ENCODE data around the gene CENPA. TPM values are rescaled to one million over a fixed set of nuclear protein-coding genes. Genes with fewer than 3 reads are reported as not detected.

Gene CENPA
- total RNA-seq, 6 donors from 2014 or later, result 0.44 to 8.4 (median 0.86) TPM; not detected in 1

DNA sequence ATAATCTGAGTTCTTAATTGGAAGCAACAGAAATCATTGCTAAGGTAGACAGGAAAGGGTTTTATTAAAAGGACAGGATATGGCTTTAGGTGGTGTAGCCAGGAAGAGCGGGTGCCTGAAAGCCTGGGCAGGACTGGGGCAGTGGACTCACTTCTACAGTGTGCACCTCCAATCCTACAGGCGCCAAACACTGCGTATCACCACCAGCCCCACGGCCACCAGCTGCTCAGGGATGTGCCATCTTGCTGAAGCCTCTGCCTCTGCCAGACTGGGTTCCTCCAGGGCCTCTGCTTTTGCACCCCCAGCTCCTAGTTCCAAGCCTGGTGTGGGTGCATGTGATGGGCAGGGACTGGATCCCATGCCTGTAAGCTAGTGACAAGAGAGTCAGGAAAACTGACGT lies 32.4 kb downstream of the CENPA start:
- 75 to 76% methylated on average over 5 of the region's 5 CpGs for WGBS, 2 donors
- TF ChIP-seq CTCF (IDR thresholded peaks at IDR 0.05) (no peak), POLR2A (IDR thresholded peaks at IDR 0.05) (no peak), EP300 (IDR thresholded peaks at IDR 0.05) (no peak), POLR2AphosphoS5 (IDR thresholded peaks at IDR 0.05) (no peak)
- Histone ChIP-seq H3K4me3 (no peak overlapping the region), H3K9me3 (no peaks in the 10 kb centered on the region), H3K27me3 (no peaks in the 10 kb centered on the region), H3K27ac (no peak overlapping the region), H3K36me3 (no peaks in the 10 kb centered on the region), H3K4me1 (no peaks in the 10 kb centered on the region)
- no peak for ATAC-seq (ENCODE audit: low FRiP score in 2 of 2)
- DNase-seq, result peak in 1 of 2 donors; percentile 21

DNA sequence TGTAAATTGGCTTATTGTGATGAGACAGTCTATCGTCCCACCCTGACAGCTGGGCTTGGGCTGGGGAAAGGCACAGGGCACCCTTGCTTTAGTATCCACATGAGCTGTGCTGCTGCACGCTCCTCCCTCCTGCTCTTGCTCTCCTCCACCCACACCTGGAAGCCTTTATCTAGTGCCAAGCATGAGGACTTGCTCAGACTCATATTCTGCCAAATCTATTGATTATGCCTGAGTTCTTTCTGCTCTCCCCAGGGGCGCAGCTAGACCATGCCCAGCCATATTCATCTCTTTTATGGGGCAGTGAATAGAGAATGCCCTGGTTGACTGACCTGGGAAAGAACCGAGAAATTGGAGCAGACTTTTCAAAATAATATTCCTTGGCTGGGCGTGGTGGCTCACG lies 33.1 kb downstream of the CENPA start:
- Histone ChIP-seq H3K36me3 (no peaks in the 10 kb centered on the region), H3K4me3 (no peak overlapping the region), H3K4me1 (no peaks in the 10 kb centered on the region), H3K27me3 (no peaks in the 10 kb centered on the region), H3K27ac (no peak overlapping the region), H3K9me3 (no peaks in the 10 kb centered on the region)
- WGBS, 2 donors, result 80 to 88% methylated on average over 6 of the region's 6 CpGs
- ATAC-seq (ENCODE audit: low FRiP score in 2 of 2) (no peak), DNase-seq (no peak)
- no peak for TF ChIP-seq POLR2AphosphoS5 (IDR thresholded peaks at IDR 0.05)
- no peak for TF ChIP-seq CTCF (IDR thresholded peaks at IDR 0.05)
- TF ChIP-seq POLR2A (IDR thresholded peaks at IDR 0.05), result no peak
- no peak for TF ChIP-seq EP300 (IDR thresholded peaks at IDR 0.05)

DNA sequence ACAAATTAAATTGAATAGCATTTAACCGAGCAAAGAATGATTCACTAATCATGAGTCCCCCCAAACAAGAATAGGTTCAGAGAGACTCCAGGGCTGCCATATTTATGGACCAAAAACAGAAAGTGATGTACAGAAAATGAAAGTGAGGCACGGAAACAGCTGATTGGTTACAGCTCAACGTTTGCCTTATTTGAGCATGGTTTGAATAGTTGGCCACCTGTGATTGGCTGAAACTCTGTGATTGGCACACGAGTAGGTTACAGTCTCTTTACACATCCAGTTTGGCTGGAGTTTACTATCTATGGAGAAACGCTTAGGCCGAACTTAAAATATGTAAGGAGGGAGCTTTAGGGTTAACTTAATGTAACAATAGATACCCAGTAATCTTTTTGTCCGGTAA lies 35.1 kb downstream of the CENPA start:
- Histone ChIP-seq H3K27ac (no peak overlapping the region), H3K4me3 (no peak overlapping the region), H3K4me1 (no peaks in the 10 kb centered on the region), H3K27me3 (no peaks in the 10 kb centered on the region), H3K36me3 (no peaks in the 10 kb centered on the region), H3K9me3 (no peaks in the 10 kb centered on the region)
- TF ChIP-seq POLR2A (IDR thresholded peaks at IDR 0.05) (no peak), EP300 (IDR thresholded peaks at IDR 0.05) (no peak), CTCF (IDR thresholded peaks at IDR 0.05) (no peak)
- ATAC-seq (ENCODE audit: low FRiP score in 2 of 2) (no peak), DNase-seq (no peak)
- 85 to 86% methylated on average over 7 of the region's 7 CpGs for WGBS, 2 donors

DNA sequence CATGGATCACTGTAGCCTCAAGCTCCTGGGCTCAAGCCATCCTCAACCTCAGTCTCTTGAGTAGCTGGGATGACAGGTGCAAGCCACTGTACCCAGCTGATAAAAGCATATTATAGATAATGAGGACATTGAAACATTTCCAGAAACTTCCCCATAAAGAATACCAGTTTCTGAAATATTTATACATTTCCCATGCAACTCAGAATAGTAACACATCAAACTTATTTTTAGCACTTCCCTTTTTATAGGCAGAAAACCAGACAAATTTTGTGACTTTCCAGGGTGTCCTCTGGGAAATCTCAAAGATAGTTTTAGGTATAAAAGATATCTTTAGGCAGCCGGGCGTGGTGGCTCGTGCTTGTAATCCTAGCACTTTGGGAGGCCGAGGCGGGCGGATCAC lies 37.0 kb downstream of the CENPA start:
- Histone ChIP-seq H3K4me1 (no peaks in the 10 kb centered on the region), H3K27ac (no peak overlapping the region), H3K27me3 (no peaks in the 10 kb centered on the region), H3K9me3 (no peaks in the 10 kb centered on the region), H3K4me3 (no peak overlapping the region), H3K36me3 (no peaks in the 10 kb centered on the region)
- WGBS, 2 donors, result 91 to 93% methylated on average over 6 of the region's 6 CpGs
- TF ChIP-seq POLR2A (IDR thresholded peaks at IDR 0.05), result no peak
- TF ChIP-seq CTCF (IDR thresholded peaks at IDR 0.05), result no peak
- no peak for TF ChIP-seq EP300 (IDR thresholded peaks at IDR 0.05)
- TF ChIP-seq POLR2AphosphoS5 (IDR thresholded peaks at IDR 0.05), result no peak
- ATAC-seq (ENCODE audit: low FRiP score in 2 of 2) (no peak), DNase-seq (no peak)

- no peak overlapping the region for H3K27ac ChIP-seq
- TF ChIP-seq EP300 (IDR thresholded peaks at IDR 0.05) (no peak), POLR2AphosphoS5 (IDR thresholded peaks at IDR 0.05) (no peak), CTCF (IDR thresholded peaks at IDR 0.05) (no peak), POLR2A (IDR thresholded peaks at IDR 0.05) (no peak)
- 50 to 51% methylated on average over 6 of the region's 6 CpGs for WGBS, 2 donors
- H3K4me3 ChIP-seq, result no peak overlapping the region
- H3K9me3 ChIP-seq, result no peaks in the 10 kb centered on the region
- no peaks in the 10 kb centered on the region for H3K27me3 ChIP-seq
- no peaks in the 10 kb centered on the region for H3K4me1 ChIP-seq
- ATAC-seq (ENCODE audit: low FRiP score in 2 of 2) (no peak), DNase-seq (no peak)
- no peaks in the 10 kb centered on the region for H3K36me3 ChIP-seq
Observed at GRCh38 chr2:26838121-26838906, 52.5 kb downstream of the CENPA start.
